Nephron (organoid): Measurements from ENCODE around the gene SLC2A4RG.
A peak's percentile ranks its signal among the peaks of the same experiment; 100 is the strongest.

Source experiments
- H3K27ac Mint-ChIP-seq, 3 experiments: 2 replicates each; pipeline ENCODE4 v1.8.0; 2020; ENCODE audit warnings: mixed read lengths in 3 of 3, mild to moderate bottlenecking in 2 of 3, moderate library complexity in 1 of 3
- H3K27me3 Mint-ChIP-seq: 2 replicates; pipeline ENCODE4 v1.8.0; 2021; ENCODE audit warnings: low read depth, mild to moderate bottlenecking, moderate library complexity, mixed read lengths
- H3K36me3 Mint-ChIP-seq: 2 replicates; pipeline ENCODE4 v1.8.0; 2020; ENCODE audit warnings: low read depth, mixed read lengths
- H3K4me1 Mint-ChIP-seq: 2 replicates; pipeline ENCODE4 v1.8.0; 2020; ENCODE audit warnings: mixed read lengths
- H3K4me3 Mint-ChIP-seq, 3 experiments: 2 replicates each; pipeline ENCODE4 v1.8.0; 2020; ENCODE audit warnings: mild to moderate bottlenecking in 3 of 3, mixed read lengths in 3 of 3, moderate library complexity in 2 of 3
- H3K9me3 Mint-ChIP-seq: 2 replicates; pipeline ENCODE4 v1.8.0; 2020; ENCODE audit warnings: mixed read lengths
- CTCF ChIP-seq, 3 experiments: fragments of 200-600 bp; sonication (generic); IDR thresholded peaks; one replicate each; pipeline ENCODE4 v1.5.0; 2021; ENCODE audit warnings: antibody characterized with exemption in 3 of 3; ENCODE audit not compliant: unreplicated experiment in 3 of 3

The SLC2A4RG gene

DNA sequence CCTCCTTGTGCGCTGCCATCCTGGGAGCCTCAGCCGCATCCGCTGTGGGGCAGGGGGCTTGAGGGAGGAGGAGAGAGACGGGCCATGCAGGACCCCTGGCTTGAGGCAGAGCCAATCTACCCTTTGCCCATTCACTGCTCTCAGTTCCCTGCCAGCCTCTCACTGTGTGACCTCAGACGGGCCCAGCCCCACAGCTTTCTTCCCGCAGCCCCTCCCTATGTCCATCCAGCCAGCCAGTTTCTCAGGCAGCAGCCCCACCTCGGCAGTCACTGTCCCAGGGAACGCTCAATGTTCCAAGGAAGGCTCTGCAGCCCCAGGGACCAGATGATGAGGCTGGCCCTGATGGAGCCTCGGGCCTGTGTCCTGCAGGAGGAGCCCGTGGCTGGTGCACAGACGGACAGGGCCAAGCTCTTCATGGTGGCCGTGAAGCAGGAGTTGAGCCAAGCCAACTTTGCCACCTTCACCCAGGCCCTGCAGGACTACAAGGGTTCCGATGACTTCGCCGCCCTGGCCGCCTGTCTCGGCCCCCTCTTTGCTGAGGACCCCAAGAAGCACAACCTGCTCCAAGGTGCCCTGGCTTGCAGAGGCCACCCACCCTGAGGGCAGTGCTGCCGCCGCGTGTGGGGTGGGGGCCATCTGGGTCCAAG lies 47.0 kb upstream of the SLC2A4RG start:
- Mint-ChIP-seq H3K4me3 (no peak overlapping the region), H3K9me3 (no peaks in the 10 kb centered on the region), H3K36me3 (peaks cover 8% of the 10 kb centered on the region), H3K27me3 (peaks cover 3% of the 10 kb centered on the region), H3K4me1 (no peaks in the 10 kb centered on the region), H3K27ac (peak overlapping the region in 1 of 3 experiments; percentile 57)
- no peak for TF ChIP-seq CTCF (IDR thresholded peaks at IDR 0.05; ENCODE audit: unreplicated experiment in 3 of 3)

- Mint-ChIP-seq H3K27ac (no peak overlapping the region), H3K4me3 (no peak overlapping the region), H3K36me3 (peaks cover 8% of the 10 kb centered on the region), H3K4me1 (no peaks in the 10 kb centered on the region), H3K27me3 (peaks cover 3% of the 10 kb centered on the region), H3K9me3 (no peaks in the 10 kb centered on the region)
- no peak for TF ChIP-seq CTCF (IDR thresholded peaks at IDR 0.05; ENCODE audit: unreplicated experiment in 3 of 3)
Measured at GRCh38 chr20:63693083-63693732, 46.4 kb upstream of the SLC2A4RG start.

DNA sequence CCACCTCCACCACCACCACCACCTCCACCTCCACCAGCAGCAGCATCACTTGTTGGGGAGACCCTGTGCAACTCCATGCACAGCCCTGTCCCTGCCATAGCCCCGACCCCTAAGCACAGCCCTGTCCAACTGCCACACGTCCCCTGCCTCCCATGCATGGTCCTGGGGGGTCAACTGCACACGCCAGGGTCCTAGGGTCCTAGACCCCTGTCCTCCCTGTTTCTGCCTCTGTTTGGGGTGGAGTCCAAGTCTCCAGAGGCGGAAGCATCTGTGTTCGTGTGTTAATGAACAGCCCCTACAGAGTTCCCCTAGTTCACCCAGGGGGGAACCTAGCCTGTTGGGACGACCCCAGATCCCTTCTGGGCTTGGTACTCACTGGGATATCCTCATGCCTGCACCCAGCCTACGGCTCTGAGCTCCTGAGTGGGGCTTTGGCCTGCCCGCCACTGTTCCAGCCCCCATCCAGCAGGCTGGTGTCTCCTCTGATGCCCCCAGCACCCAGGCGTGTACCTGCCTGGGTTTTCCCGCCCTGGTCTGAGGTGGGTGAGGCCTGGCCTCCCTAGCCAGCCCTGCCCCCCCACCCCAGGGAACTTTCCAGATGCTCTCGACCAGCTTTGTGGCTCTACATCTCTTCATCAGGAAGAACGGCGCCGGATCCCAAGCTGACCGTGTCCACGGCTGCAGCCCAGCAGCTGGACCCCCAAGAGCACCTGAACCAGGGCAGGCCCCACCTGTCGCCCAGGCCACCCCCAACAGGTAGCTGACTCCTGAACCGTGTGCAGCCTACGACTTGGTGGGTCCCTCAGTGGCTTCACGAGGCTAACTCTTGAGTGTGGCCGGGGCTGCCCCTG lies 45.6 kb upstream of the SLC2A4RG start:
- Mint-ChIP-seq H3K27me3 (peaks cover 3% of the 10 kb centered on the region), H3K4me1 (no peaks in the 10 kb centered on the region), H3K9me3 (no peaks in the 10 kb centered on the region), H3K27ac (no peak overlapping the region), H3K4me3 (no peak overlapping the region), H3K36me3 (peaks cover 8% of the 10 kb centered on the region)
- no peak for TF ChIP-seq CTCF (IDR thresholded peaks at IDR 0.05; ENCODE audit: unreplicated experiment in 3 of 3)

DNA sequence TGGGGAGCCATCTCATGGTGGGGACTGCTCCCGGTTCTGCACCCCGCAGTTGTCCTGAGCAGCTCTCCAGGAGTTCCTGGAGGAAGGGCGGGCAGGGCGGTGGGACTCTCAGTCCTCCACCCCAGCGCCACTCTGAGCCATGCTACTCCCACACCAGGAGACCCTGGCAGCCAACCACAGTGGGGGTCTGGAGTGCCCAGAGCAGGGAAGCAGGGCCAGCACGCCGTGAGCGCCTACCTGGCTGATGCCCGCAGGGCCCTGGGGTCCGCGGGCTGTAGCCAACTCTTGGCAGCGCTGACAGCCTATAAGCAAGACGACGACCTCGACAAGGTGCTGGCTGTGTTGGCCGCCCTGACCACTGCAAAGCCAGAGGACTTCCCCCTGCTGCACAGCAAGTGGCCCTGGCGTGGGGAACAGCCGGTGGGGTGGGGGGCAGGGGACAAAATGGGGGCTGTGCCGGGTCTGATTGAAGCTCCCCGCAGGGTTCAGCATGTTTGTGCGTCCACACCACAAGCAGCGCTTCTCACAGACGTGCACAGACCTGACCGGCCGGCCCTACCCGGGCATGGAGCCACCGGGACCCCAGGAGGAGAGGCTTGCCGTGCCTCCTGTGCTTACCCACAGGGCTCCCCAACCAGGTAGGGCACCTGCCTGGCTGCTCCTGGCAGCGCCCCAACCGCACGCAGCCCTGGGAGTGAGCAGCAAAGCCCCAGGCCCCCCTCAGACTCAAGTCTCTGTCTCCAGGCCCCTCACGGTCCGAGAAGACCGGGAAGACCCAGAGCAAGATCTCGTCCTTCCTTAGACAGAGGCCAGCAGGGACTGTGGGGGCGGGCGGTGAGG lies 44.8 kb upstream of the SLC2A4RG start:
- H3K27me3 Mint-ChIP-seq = peaks cover 3% of the 10 kb centered on the region
- peaks cover 8% of the 10 kb centered on the region for H3K36me3 Mint-ChIP-seq
- TF ChIP-seq CTCF (IDR thresholded peaks at IDR 0.05; ENCODE audit: unreplicated experiment in 3 of 3) = no peak
- H3K4me1 Mint-ChIP-seq = no peaks in the 10 kb centered on the region
- H3K4me3 Mint-ChIP-seq = no peak overlapping the region
- no peaks in the 10 kb centered on the region for H3K9me3 Mint-ChIP-seq
- H3K27ac Mint-ChIP-seq = no peak overlapping the region

DNA sequence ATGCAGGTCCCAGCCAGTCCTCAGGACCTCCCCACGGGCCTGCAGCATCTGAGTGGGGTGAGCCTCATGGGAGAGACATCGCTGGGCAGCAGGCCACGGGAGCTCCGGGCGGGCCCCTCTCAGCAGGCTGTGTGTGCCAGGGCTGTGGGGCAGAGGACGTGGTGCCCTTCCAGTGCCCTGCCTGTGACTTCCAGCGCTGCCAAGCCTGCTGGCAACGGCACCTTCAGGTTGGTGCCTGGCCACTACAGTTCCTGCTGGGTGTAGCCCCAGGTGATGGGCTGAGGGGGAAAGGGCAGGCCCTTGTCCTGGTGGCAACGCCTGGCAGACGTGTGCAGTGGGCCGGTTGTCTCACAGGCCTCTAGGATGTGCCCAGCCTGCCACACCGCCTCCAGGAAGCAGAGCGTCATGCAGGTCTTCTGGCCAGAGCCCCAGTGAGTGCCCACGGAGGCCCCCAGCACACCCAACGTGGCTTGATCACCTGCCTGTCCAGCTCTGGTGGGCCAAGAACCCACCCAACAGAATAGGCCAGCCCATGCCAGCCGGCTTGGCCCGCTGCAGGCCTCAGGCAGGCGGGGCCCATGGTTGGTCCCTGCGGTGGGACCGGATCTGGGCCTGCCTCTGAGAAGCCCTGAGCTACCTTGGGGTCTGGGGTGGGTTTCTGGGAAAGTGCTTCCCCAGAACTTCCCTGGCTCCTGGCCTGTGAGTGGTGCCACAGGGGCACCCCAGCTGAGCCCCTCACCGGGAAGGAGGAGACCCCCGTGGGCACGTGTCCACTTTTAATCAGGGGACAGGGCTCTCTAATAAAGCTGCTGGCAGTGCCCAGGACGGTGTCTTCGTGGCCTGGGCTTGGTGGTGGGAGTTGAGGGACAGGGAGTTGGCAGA lies 43.9 kb upstream of the SLC2A4RG start:
- Mint-ChIP-seq H3K4me3 (no peak overlapping the region), H3K36me3 (peaks cover 8% of the 10 kb centered on the region), H3K9me3 (no peaks in the 10 kb centered on the region), H3K27me3 (peaks cover 3% of the 10 kb centered on the region), H3K4me1 (no peaks in the 10 kb centered on the region), H3K27ac (no peak overlapping the region)
- no peak for TF ChIP-seq CTCF (IDR thresholded peaks at IDR 0.05; ENCODE audit: unreplicated experiment in 3 of 3)
